Measurements from ENCODE around the gene KIF9. TPM values are rescaled to one million over a fixed set of nuclear protein-coding genes. Genes with fewer than 3 reads are reported as not detected.
"Not testable (repeated sequence)": the region's sequence is repeated elsewhere in the genome, so short reads cannot be mapped to it uniquely, and the experiment has no call there.

Gene KIF9
- total and polyA plus RNA-seq, 11 donors, result 5.2 to 19.2 (median 8.7) TPM

- Histone ChIP-seq H3K4me3 (no peak overlapping the region), H3K9me3 (no peaks in the 10 kb centered on the region), H3K27me3 (no peaks in the 10 kb centered on the region), H3K27ac (no peak overlapping the region), H3K36me3 (no peaks in the 10 kb centered on the region), H3K4me1 (peaks cover 0 to 2% (median 0%) of the 10 kb centered on the region in 12 donors)
- DNase-seq, result peak in 1 of 5 donors; percentile 2
- intact Hi-C loops (cut with DNase I), result loop anchor here in 1 of 10 donors (10.0 kb wide), 1 partner anchor 96 kb away; the partner anchor contains the start of gene SETD2
- no peak for ATAC-seq
- 85 to 100% (median 91%) methylated on average over 4 of the region's 4 CpGs for WGBS, 4 donors
- TF ChIP-seq POLR2A (IDR thresholded peaks at IDR 0.05), result no peak
- TF ChIP-seq, protein P1, sequence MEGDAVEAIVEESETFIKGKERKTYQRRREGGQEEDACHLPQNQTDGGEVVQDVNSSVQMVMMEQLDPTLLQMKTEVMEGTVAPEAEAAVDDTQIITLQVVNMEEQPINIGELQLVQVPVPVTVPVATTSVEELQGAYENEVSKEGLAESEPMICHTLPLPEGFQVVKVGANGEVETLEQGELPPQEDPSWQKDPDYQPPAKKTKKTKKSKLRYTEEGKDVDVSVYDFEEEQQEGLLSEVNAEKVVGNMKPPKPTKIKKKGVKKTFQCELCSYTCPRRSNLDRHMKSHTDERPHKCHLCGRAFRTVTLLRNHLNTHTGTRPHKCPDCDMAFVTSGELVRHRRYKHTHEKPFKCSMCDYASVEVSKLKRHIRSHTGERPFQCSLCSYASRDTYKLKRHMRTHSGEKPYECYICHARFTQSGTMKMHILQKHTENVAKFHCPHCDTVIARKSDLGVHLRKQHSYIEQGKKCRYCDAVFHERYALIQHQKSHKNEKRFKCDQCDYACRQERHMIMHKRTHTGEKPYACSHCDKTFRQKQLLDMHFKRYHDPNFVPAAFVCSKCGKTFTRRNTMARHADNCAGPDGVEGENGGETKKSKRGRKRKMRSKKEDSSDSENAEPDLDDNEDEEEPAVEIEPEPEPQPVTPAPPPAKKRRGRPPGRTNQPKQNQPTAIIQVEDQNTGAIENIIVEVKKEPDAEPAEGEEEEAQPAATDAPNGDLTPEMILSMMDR (IDR thresholded peaks at IDR 0.05), result no peak
These were observed 22.0 kb downstream of the KIF9 start for GRCh38 chr3:47260605-47261004.

GRCh38 chr3:47259114-47259513, 23.5 kb downstream of the KIF9 start:
- Histone ChIP-seq H3K4me1 (no peaks in the 10 kb centered on the region), H3K27ac (no peak overlapping the region), H3K9me3 (no peaks in the 10 kb centered on the region), H3K27me3 (no peaks in the 10 kb centered on the region), H3K4me3 (no peak overlapping the region), H3K36me3 (no peaks in the 10 kb centered on the region)
- DNase-seq (no peak), ATAC-seq (no peak)
- intact Hi-C loops (cut with DNase I), result no loop called here
- WGBS, 4 donors, result 94 to 100% (median 96%) methylated on average over 1 to 3 of the region's 3 CpGs
- no peak for TF ChIP-seq POLR2A (IDR thresholded peaks at IDR 0.05)
- TF ChIP-seq, protein P1 (IDR thresholded peaks at IDR 0.05), result no peak

DNA sequence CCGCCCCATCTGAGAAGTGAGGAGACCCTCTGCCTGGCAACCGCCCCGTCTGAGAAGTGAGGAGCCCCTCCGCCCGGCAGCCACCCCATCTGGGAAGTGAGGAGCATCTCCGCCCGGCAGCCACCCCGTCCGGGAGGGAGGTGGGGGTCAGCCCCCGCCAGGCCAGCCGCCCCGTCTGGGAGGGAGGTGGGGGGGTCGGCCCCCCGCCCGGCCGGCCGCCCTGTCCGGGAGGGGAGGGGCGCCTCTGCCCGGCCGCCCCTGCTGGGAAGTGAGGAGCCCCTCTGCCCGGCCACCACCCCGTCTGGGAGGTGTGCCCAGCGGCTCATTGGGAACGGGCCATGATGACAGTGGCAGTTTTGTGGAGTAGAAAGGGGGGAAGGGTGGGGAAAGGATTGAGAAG, 26.3 kb downstream of the KIF9 start:
- intact Hi-C loops (cut with DNase I); DNase-seq; H3K4me3 ChIP-seq; H3K27ac ChIP-seq; ATAC-seq; H3K9me3 ChIP-seq; H3K4me1 ChIP-seq; H3K36me3 ChIP-seq; H3K27me3 ChIP-seq: not testable (repeated sequence)
- WGBS, 4 donors, result 86 to 93% (median 92%) methylated on average over 5 to 25 of the region's 25 CpGs

- 63 to 75% (median 71%) methylated on average over 5 of the region's 5 CpGs for WGBS, 4 donors
- Histone ChIP-seq H3K4me3 (no peak overlapping the region), H3K9me3 (no peaks in the 10 kb centered on the region), H3K27me3 (no peaks in the 10 kb centered on the region), H3K27ac (no peak overlapping the region), H3K36me3 (no peaks in the 10 kb centered on the region), H3K4me1 (peaks cover 0 to 4% (median 0%) of the 10 kb centered on the region in 12 donors)
- no peak for DNase-seq
- intact Hi-C loops (cut with DNase I), result loop anchor here in 7 of 10 donors (2.0 to 5.0 kb wide), 4 partner anchors 71 to 76 kb away; no protein-coding TSS in a partner anchor
- TF ChIP-seq, protein P1 (IDR thresholded peaks at IDR 0.05), result no peak
- no peak for TF ChIP-seq POLR2A (IDR thresholded peaks at IDR 0.05)
- ATAC-seq, result no peak
These were observed 30.9 kb downstream of the KIF9 start for GRCh38 chr3:47251689-47252088.

DNA sequence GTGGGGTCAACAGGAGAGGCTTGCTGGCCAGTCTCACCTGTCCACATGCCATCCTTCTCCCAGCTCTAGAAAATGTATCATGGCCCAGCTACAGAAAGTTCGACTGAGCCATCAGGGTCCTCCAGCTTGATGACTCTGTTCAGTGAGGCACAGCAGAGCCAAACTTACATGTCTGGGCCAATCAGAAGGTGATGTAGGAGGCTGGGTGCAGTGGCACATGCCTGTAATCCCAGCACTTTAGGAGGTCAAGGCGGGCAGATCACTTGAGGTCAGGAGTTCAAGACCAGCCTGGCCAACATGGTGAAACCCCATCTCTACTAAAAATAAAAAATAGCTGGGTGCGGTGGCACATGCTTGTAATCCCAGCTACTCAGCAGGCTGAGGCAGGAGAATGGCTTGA, 31.5 kb downstream of the KIF9 start:
- not testable (repeated sequence) for H3K36me3 ChIP-seq, H3K4me1 ChIP-seq, H3K27me3 ChIP-seq, DNase-seq, H3K9me3 ChIP-seq, ATAC-seq, H3K4me3 ChIP-seq, H3K27ac ChIP-seq
- 52 to 71% (median 62%) methylated on average over 3 of the region's 3 CpGs for WGBS, 4 donors
- intact Hi-C loops (cut with DNase I), result loop anchor here in 6 of 10 donors (2.0 to 5.0 kb wide), 4 partner anchors 71 to 76 kb away; no protein-coding TSS in a partner anchor
